IMR-90 (cell line): ENCODE data around the gene GLDC. TPM values are rescaled to one million over a fixed set of nuclear protein-coding genes. Genes with fewer than 3 reads are reported as not detected.
A peak's percentile ranks its signal among the peaks of the same experiment; 100 is the strongest.

ENCODE experiments used
- ATAC-seq: fragments of 200-7000 bp; cut with Tn5 transposase; 2 replicates; pipeline ENCODE4 v1.9.1; 2020; ENCODE audit warnings: low read depth, mild to moderate bottlenecking, moderate library complexity
- BruUV-seq: library from RNA; stranded (reverse); fragments of 400-500 nt; replicated peaks from 2 replicates; lab custom pipeline; 2021; lab: Mats Ljungman, UMichigan
- CTCF ChIA-PET: fragments of 300-600 bp; formaldehyde crosslinking; extraction: SDS; loops from one replicate; lab custom pipeline; 2021; ENCODE audit warnings: antibody characterized with exemption; lab: Yijun Ruan, JAX
- POLR2A ChIA-PET: fragments of 300-600 bp; sonication (Branson Sonifier 250); formaldehyde crosslinking; loops from one replicate; lab custom pipeline; 2022; ENCODE audit warnings: antibody characterized with exemption; ENCODE audit not compliant: unreplicated experiment; lab: Charles Lee
- DNase-seq: peaks from one replicate; pipeline ENCODE4 v3.0.0; 2013
- H2AFZ ChIP-seq: replicated peaks from 2 replicates; pipeline ENCODE3; 2013; ENCODE audit warnings: low read length, mild to moderate bottlenecking; ENCODE audit not compliant: poor library complexity
- H2AK5ac ChIP-seq: 2 replicates; pipeline ENCODE4 v1.6.1; 2013; ENCODE audit warnings: low read depth, low read length, inconsistent platforms
- H2AK9ac ChIP-seq: replicated peaks from 2 replicates; pipeline ENCODE3; 2013; ENCODE audit warnings: mild to moderate bottlenecking, low read depth, low read length, moderate library complexity; ENCODE audit not compliant: poor library complexity
- H2BK120ac ChIP-seq: 2 replicates; pipeline ENCODE4 v1.6.1; 2013; ENCODE audit warnings: low read depth, low read length, inconsistent platforms
- H2BK15ac ChIP-seq: 3 replicates; pipeline ENCODE4 v1.6.1; 2013; ENCODE audit warnings: low read depth, low read length, inconsistent platforms
- H2BK20ac ChIP-seq: 2 replicates; pipeline ENCODE4 v1.6.1; 2013; ENCODE audit warnings: low read depth, mild to moderate bottlenecking, inconsistent platforms, low read length, moderate library complexity
- H2BK5ac ChIP-seq: 2 replicates; pipeline ENCODE4 v1.6.1; 2013; ENCODE audit warnings: mild to moderate bottlenecking, low read depth, low read length, inconsistent platforms; ENCODE audit not compliant: poor library complexity, severe bottlenecking
- H3K14ac ChIP-seq: replicated peaks from 2 replicates; pipeline ENCODE4 v1.6.1; 2013; ENCODE audit warnings: low read depth, low read length, inconsistent platforms
- H3K18ac ChIP-seq: 2 replicates; pipeline ENCODE4 v1.6.1; 2013; ENCODE audit warnings: low read depth, low read length, control low read depth
- H3K23ac ChIP-seq: 2 replicates; pipeline ENCODE4 v1.6.1; 2013; ENCODE audit warnings: low read depth, low read length, inconsistent platforms
- H3K27ac ChIP-seq: 2 replicates; pipeline ENCODE4 v1.5.1; 2013; ENCODE audit warnings: mild to moderate bottlenecking, control low read depth, low read length; ENCODE audit not compliant: insufficient read depth
- H3K27me3 ChIP-seq: 2 replicates; pipeline ENCODE4 v1.6.1; 2013; ENCODE audit warnings: low read length; ENCODE audit not compliant: control insufficient read depth, insufficient read depth
- H3K36me3 ChIP-seq: 2 replicates; pipeline ENCODE4 v1.6.1; 2013; ENCODE audit warnings: low read length, mixed read lengths; ENCODE audit not compliant: control insufficient read depth, insufficient read depth
- H3K4ac ChIP-seq: 2 replicates; pipeline ENCODE4 v1.6.1; 2013; ENCODE audit warnings: low read depth, low read length, inconsistent platforms
- H3K4me1 ChIP-seq: 2 replicates; pipeline ENCODE4 v1.6.1; 2013; ENCODE audit warnings: low read length, mixed read lengths; ENCODE audit not compliant: control insufficient read depth, insufficient read depth
- H3K4me2 ChIP-seq: 2 replicates; pipeline ENCODE4 v1.6.1; 2013; ENCODE audit warnings: low read depth, mild to moderate bottlenecking, control low read depth, low read length, moderate library complexity
- H3K4me3 ChIP-seq: 2 replicates; pipeline ENCODE4 v1.5.1; 2013; ENCODE audit warnings: low read depth, mild to moderate bottlenecking, control low read depth, low read length, moderate library complexity; ENCODE audit not compliant: insufficient read depth
- H3K56ac ChIP-seq: 2 replicates; pipeline ENCODE4 v1.6.1; 2013; ENCODE audit warnings: low read length, inconsistent platforms; ENCODE audit not compliant: insufficient read depth; ENCODE audit errors: extremely low read depth
- H3K79me1 ChIP-seq, 2 experiments: 2 replicates each; pipeline ENCODE4 v1.6.1; 2013; ENCODE audit warnings: low read length in 2 of 2, inconsistent platforms in 1 of 2, low read depth in 1 of 2
- H3K9ac ChIP-seq: 2 replicates; pipeline ENCODE4 v1.6.1; 2013; ENCODE audit warnings: low read depth, low read length, control low read depth
- H3K9me1 ChIP-seq: 2 replicates; pipeline ENCODE4 v1.6.1; 2013; ENCODE audit warnings: low read length, inconsistent platforms; ENCODE audit not compliant: insufficient read depth
- H3K9me3 ChIP-seq: 2 replicates; pipeline ENCODE4 v1.6.1; 2013; ENCODE audit warnings: low read length; ENCODE audit not compliant: control insufficient read depth, insufficient read depth
- H4K20me1 ChIP-seq: 2 replicates; pipeline ENCODE4 v1.6.1; 2013; ENCODE audit warnings: low read length, inconsistent platforms; ENCODE audit not compliant: insufficient read depth
- H4K5ac ChIP-seq: 2 replicates; pipeline ENCODE4 v1.6.1; 2013; ENCODE audit warnings: mild to moderate bottlenecking, low read depth, low read length, control low read depth
- H4K8ac ChIP-seq, 2 experiments: 2 replicates each; pipeline ENCODE4 v1.6.1; 2013; ENCODE audit warnings: low read depth in 2 of 2, low read length in 2 of 2, control low read depth in 1 of 2, inconsistent platforms in 1 of 2
- H4K91ac ChIP-seq: 2 replicates; pipeline ENCODE4 v1.6.1; 2013; ENCODE audit warnings: low read depth, low read length, inconsistent platforms; ENCODE audit not compliant: insufficient read depth
- BHLHE40 ChIP-seq: fragments of 150-350 bp; IDR thresholded peaks from 2 replicates; pipeline ENCODE4 v1.6.1; 2016; ENCODE audit warnings: mild to moderate bottlenecking, low read depth, low read length
- CEBPB ChIP-seq: IDR thresholded peaks from 2 replicates; pipeline ENCODE4 v1.6.1; 2012; ENCODE audit warnings: low read depth, low read length, improper control_type of control experiment
- FOS ChIP-seq: fragments of 150-350 bp; IDR thresholded peaks from 2 replicates; pipeline ENCODE4 v1.6.1; 2016; ENCODE audit warnings: low read depth, low read length
- MAFK ChIP-seq: IDR thresholded peaks from 2 replicates; pipeline ENCODE4 v1.6.1; 2012; ENCODE audit warnings: low read depth, low read length, improper control_type of control experiment
- MAZ ChIP-seq: IDR thresholded peaks from 2 replicates; pipeline ENCODE4 v1.6.1; 2012; ENCODE audit warnings: low read depth, mild to moderate bottlenecking, low read length, improper control_type of control experiment, moderate library complexity, borderline replicate concordance
- MXI1 ChIP-seq: IDR thresholded peaks from 2 replicates; pipeline ENCODE4 v1.6.1; 2012; ENCODE audit warnings: low read depth, mild to moderate bottlenecking, low read length, moderate library complexity, borderline replicate concordance
- NFE2L2 ChIP-seq: fragments of 150-350 bp; IDR thresholded peaks from 2 replicates; pipeline ENCODE4 v1.6.1; 2016; ENCODE audit warnings: low read depth, mild to moderate bottlenecking, low read length
- POLR2A ChIP-seq: IDR thresholded peaks from 2 replicates; pipeline ENCODE4 v1.6.1; 2012; ENCODE audit warnings: mild to moderate bottlenecking, low read depth, low read length
- RAD21 ChIP-seq: IDR thresholded peaks from 2 replicates; pipeline ENCODE4 v1.6.1; 2012; ENCODE audit warnings: low read length, improper control_type of control experiment
- RCOR1 ChIP-seq: IDR thresholded peaks from 2 replicates; pipeline ENCODE4 v1.6.1; 2012; ENCODE audit warnings: mild to moderate bottlenecking, low read length, improper control_type of control experiment; ENCODE audit not compliant: insufficient replicate concordance
- RFX5 ChIP-seq: IDR thresholded peaks from 2 replicates; pipeline ENCODE4 v1.8.0; 2012; ENCODE audit warnings: low read depth, mild to moderate bottlenecking, low read length, moderate library complexity
- SMC3 ChIP-seq: fragments of 150-350 bp; IDR thresholded peaks from 2 replicates; pipeline ENCODE4 v1.6.1; 2016; ENCODE audit warnings: low read depth, mild to moderate bottlenecking, antibody characterized with exemption, low read length, moderate library complexity
- WGBS, 2 experiments: methylation state at CpG; one replicate each; pipeline versions ENCODE4 v1.1.5 to v1.1.7; 2013; ENCODE audit warnings: missing lambda C conversion rate in 2 of 2; ENCODE audit not compliant: insufficient read length in 1 of 2; ENCODE audit errors: extremely low coverage in 2 of 2; 5-methylcytosine and 5-hydroxymethylcytosine counted together
- dilution Hi-C: fragments of 300-500 bp; cut with HindIII; formaldehyde crosslinking; loops from one replicate; pipeline ENCODE4 v1.14.3; 2018; ENCODE audit warnings: low sequenced_read_pairs; ENCODE audit not compliant: unreplicated experiment
- in situ Hi-C: fragments of 300-500 bp; cut with MboI; formaldehyde crosslinking; loops from 3 replicates; pipeline ENCODE4 v1.14.3; 2019; ENCODE audit warnings: low sequenced_read_pairs, inconsistent platforms, mixed read lengths
- intact Hi-C: fragments of 100-400 bp; cut with micrococcal nuclease; formaldehyde crosslinking; loops from 2 replicates; pipeline ENCODE4 v1.10.0; 2022
- polyA plus RNA-seq, 3 experiments: library from polyadenylated mRNA; depleted of rRNA; stranded (reverse); fragments of >200 nt; gene quantifications; 2 replicates each; pipeline ENCODE4 v1.2.3, GENCODE V29; 2012; ENCODE audit warnings: low replicate concordance in 1 of 3
- total RNA-seq: library from RNA; depleted of rRNA; stranded (reverse); fragments of >200 nt; gene quantifications from 2 replicates; pipeline ENCODE4 v1.2.3, GENCODE V29; 2012
- TF ChIP-seq, protein P1 (sequence below): conservative IDR thresholded peaks from 2 replicates; pipeline ENCODE4 v1.5.1; 2012; ENCODE audit warnings: mild to moderate bottlenecking, low read depth, low read length, improper control_type of control experiment
- TF ChIP-seq, protein P2 (sequence below): fragments of 150-350 bp; IDR thresholded peaks from 2 replicates; pipeline ENCODE4 v1.6.1; 2016; ENCODE audit warnings: low read depth, mild to moderate bottlenecking, low read length, moderate library complexity, borderline replicate concordance
- TF ChIP-seq, protein P3 (sequence below): fragments of 150-350 bp; IDR thresholded peaks from 2 replicates; pipeline ENCODE4 v1.6.1; 2017; ENCODE audit warnings: mild to moderate bottlenecking, antibody characterized with exemption, low read length, low read depth

Gene GLDC
- total and polyA plus RNA-seq, 2 of the 4 experiments (the other 2 are of a cell fraction), result 0.36 to 0.50 TPM

DNA sequence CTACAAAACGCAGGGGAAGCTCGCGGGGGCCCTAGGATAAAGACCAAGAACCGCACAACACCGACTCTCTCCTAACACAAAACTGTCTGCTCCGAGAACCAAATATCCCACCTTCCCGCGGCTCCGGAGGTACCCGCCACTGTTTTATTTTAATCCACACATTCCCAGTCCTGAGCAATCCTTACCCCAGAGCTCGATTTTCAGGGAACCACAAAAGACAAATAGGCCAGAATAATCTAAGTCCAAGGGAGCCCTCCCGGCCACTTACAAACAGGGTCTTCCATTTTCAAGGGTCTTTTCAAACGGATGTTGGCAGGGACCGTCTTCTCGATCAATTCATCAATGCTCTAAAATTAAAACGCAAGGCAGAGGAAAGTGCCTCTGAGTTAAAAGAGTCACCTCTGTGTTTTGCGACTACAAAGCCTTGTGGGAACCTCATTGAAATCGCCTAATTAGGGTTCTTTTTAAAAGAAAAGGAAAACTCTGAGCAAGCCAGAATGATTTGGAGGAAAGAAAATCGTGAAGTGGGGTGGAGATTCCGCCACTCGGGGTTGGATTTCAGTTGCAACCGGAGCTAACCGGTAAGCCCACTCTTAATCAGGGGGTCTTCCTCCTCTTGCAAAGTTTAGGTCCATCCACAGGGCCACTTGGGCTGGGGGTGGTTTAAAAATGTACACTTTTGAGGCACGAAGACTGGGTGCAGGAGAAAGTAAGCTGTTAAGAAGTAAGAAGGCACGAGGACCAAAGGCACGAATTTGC is 1.0 kb downstream of the GLDC start:
- no peak overlapping the region for H2AK9ac ChIP-seq
- CTCF ChIA-PET, result no interaction called here
- no peaks in the 10 kb centered on the region for H3K79me1 ChIP-seq
- no TSS peak for BruUV-seq
- no peaks in the 10 kb centered on the region; the same call in 1 of the 2 replicates for H3K4me1 ChIP-seq
- H3K4ac ChIP-seq, result no peak overlapping the region
- no peak overlapping the region for H3K14ac ChIP-seq
- H2BK15ac ChIP-seq, result no peak overlapping the region
- H2BK5ac ChIP-seq, result no peak overlapping the region
- peak overlapping the region; percentile 64 for H2AFZ ChIP-seq
- no peak overlapping the region for H3K4me3 ChIP-seq
- no peak overlapping the region for H4K5ac ChIP-seq
- no peaks in the 10 kb centered on the region for H3K9me1 ChIP-seq
- H3K36me3 ChIP-seq, result no peaks in the 10 kb centered on the region
- no peaks in the 10 kb centered on the region for H3K9me3 ChIP-seq
- H3K9ac ChIP-seq, result no peak overlapping the region
- peak overlapping the region; percentile 17; the same call in 1 of the 2 replicates for H3K4me2 ChIP-seq
- H4K20me1 ChIP-seq, result no peaks in the 10 kb centered on the region
- TF ChIP-seq NFE2L2 (no peak), POLR2A (no peak), CEBPB (no peak), FOS (no peak), SMC3 (no peak), RFX5 (no peak), RCOR1 (no peak), MAZ (no peak), BHLHE40 (no peak), MAFK (no peak), RAD21 (no peak), MXI1 (no peak)
- TF ChIP-seq, protein P1, sequence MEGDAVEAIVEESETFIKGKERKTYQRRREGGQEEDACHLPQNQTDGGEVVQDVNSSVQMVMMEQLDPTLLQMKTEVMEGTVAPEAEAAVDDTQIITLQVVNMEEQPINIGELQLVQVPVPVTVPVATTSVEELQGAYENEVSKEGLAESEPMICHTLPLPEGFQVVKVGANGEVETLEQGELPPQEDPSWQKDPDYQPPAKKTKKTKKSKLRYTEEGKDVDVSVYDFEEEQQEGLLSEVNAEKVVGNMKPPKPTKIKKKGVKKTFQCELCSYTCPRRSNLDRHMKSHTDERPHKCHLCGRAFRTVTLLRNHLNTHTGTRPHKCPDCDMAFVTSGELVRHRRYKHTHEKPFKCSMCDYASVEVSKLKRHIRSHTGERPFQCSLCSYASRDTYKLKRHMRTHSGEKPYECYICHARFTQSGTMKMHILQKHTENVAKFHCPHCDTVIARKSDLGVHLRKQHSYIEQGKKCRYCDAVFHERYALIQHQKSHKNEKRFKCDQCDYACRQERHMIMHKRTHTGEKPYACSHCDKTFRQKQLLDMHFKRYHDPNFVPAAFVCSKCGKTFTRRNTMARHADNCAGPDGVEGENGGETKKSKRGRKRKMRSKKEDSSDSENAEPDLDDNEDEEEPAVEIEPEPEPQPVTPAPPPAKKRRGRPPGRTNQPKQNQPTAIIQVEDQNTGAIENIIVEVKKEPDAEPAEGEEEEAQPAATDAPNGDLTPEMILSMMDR, result no peak
- TF ChIP-seq, protein P2, sequence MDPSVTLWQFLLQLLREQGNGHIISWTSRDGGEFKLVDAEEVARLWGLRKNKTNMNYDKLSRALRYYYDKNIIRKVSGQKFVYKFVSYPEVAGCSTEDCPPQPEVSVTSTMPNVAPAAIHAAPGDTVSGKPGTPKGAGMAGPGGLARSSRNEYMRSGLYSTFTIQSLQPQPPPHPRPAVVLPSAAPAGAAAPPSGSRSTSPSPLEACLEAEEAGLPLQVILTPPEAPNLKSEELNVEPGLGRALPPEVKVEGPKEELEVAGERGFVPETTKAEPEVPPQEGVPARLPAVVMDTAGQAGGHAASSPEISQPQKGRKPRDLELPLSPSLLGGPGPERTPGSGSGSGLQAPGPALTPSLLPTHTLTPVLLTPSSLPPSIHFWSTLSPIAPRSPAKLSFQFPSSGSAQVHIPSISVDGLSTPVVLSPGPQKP, result no peak
- TF ChIP-seq, protein P3, sequence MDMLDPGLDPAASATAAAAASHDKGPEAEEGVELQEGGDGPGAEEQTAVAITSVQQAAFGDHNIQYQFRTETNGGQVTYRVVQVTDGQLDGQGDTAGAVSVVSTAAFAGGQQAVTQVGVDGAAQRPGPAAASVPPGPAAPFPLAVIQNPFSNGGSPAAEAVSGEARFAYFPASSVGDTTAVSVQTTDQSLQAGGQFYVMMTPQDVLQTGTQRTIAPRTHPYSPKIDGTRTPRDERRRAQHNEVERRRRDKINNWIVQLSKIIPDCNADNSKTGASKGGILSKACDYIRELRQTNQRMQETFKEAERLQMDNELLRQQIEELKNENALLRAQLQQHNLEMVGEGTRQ, result no peak
- H2AK5ac ChIP-seq, result no peak overlapping the region
- no peak overlapping the region for H2BK20ac ChIP-seq
- H4K8ac ChIP-seq, result no peak overlapping the region
- in situ Hi-C loops, result no loop called here
- intact Hi-C loops, result no loop called here
- no peak overlapping the region; the same call in 1 of the 2 replicates for H3K23ac ChIP-seq
- H3K27ac ChIP-seq, result no peak overlapping the region
- ATAC-seq, result no peak
- dilution Hi-C loops, result no loop called here
- POLR2A ChIA-PET, result no interaction called here
- H3K56ac ChIP-seq, result no peak overlapping the region
- H4K91ac ChIP-seq, result no peak overlapping the region
- no peak for DNase-seq
- no peak overlapping the region for H3K18ac ChIP-seq
- no peak overlapping the region for H2BK120ac ChIP-seq
- WGBS, 2 experiments, result 8% methylated on average over 7 of the region's 26 CpGs; no CpG with 5 or more reads in 1 of the 2 experiments
- H3K27me3 ChIP-seq, result peaks cover 59% of the 10 kb centered on the region
